Measurements from ENCODE around the gene FGD6. TPM values are rescaled to one million over a fixed set of nuclear protein-coding genes. Genes with fewer than 3 reads are reported as not detected.
A peak's percentile ranks its signal among the peaks of the same experiment; 100 is the strongest.

Gene FGD6
- 10.0 TPM for polyA plus RNA-seq (2013, experiment 1 of 2)
- 10.8 TPM for polyA plus RNA-seq (2013, experiment 2 of 2)

GRCh38 chr12:95217377-95218149 is at the start of gene FGD6, which contains the start of gene VEZT:
Gene FGD6, minus strand, starts transcription at chr12:95217467. Its CDS starts 227 bp downstream, at chr12:95217240.
Gene VEZT, plus strand, starts transcription at chr12:95217807. Its CDS starts 44 bp downstream, at chr12:95217851.
- Histone ChIP-seq H3K9me3 (ENCODE audit: insufficient read depth, low read depth, low read length) (no peaks in the 10 kb centered on the region), H3K4me3 (ENCODE audit: low read length) (peak within 1 kb of the TSS; percentile 76), H3K27ac (ENCODE audit: low read depth, low read length) (peak within 1 kb of the TSS; percentile 98), H3K9ac (ENCODE audit: low read depth, low read length) (peak within 1 kb of the TSS; percentile 98), H3K4me1 (ENCODE audit: insufficient read depth, low read length) (peaks cover 24% of the 10 kb centered on the region), H3K27me3 (ENCODE audit: insufficient read depth, low read length) (no peaks in the 10 kb centered on the region), H3K36me3 (ENCODE audit: insufficient read depth, low read length) (no peaks in the 10 kb centered on the region)
- under 1% methylated on average over 75 of the region's 75 CpGs for WGBS

GRCh38 chr12:95266254-95266653 is 49.0 kb upstream of the FGD6 start:
- H3K27me3 ChIP-seq (ENCODE audit: insufficient read depth, low read length): no peaks in the 10 kb centered on the region
- H3K4me3 ChIP-seq (ENCODE audit: low read length): no peak overlapping the region
- H3K9ac ChIP-seq (ENCODE audit: low read depth, low read length): no peak overlapping the region
- 96% methylated on average over 6 of the region's 6 CpGs for WGBS
- no peaks in the 10 kb centered on the region for H3K4me1 ChIP-seq (ENCODE audit: insufficient read depth, low read length)
- H3K27ac ChIP-seq (ENCODE audit: low read depth, low read length): no peak overlapping the region
- no peaks in the 10 kb centered on the region for H3K9me3 ChIP-seq (ENCODE audit: insufficient read depth, low read depth, low read length)
- H3K36me3 ChIP-seq (ENCODE audit: insufficient read depth, low read length): peaks cover 85% of the 10 kb centered on the region

- H3K9me3 ChIP-seq (ENCODE audit: insufficient read depth, low read depth, low read length): no peaks in the 10 kb centered on the region
- peaks cover 80% of the 10 kb centered on the region for H3K36me3 ChIP-seq (ENCODE audit: insufficient read depth, low read length)
- H3K4me1 ChIP-seq (ENCODE audit: insufficient read depth, low read length): no peaks in the 10 kb centered on the region
Observed at GRCh38 chr12:95265765-95266164, 48.5 kb upstream of the FGD6 start.

GRCh38 chr12:95262808-95263207 is 45.5 kb upstream of the FGD6 start:
- peaks cover 79% of the 10 kb centered on the region for H3K36me3 ChIP-seq (ENCODE audit: insufficient read depth, low read length)

More at GRCh38 chr12:95265765-95266164, 48.5 kb upstream of the FGD6 start:
- Histone ChIP-seq H3K27ac (ENCODE audit: low read depth, low read length) (no peak overlapping the region), H3K9ac (ENCODE audit: low read depth, low read length) (no peak overlapping the region), H3K27me3 (ENCODE audit: insufficient read depth, low read length) (no peaks in the 10 kb centered on the region), H3K4me3 (ENCODE audit: low read length) (no peak overlapping the region)
- 95% methylated on average over 2 of the region's 2 CpGs for WGBS

GRCh38 chr12:95261109-95261508 is 43.8 kb upstream of the FGD6 start:
- 98% methylated on average over 4 of the region's 4 CpGs for WGBS
- H3K27me3 ChIP-seq (ENCODE audit: insufficient read depth, low read length): no peaks in the 10 kb centered on the region
- peaks cover 72% of the 10 kb centered on the region for H3K36me3 ChIP-seq (ENCODE audit: insufficient read depth, low read length)
- no peak overlapping the region for H3K27ac ChIP-seq (ENCODE audit: low read depth, low read length)
- H3K4me1 ChIP-seq (ENCODE audit: insufficient read depth, low read length): peaks cover 21% of the 10 kb centered on the region
- H3K9ac ChIP-seq (ENCODE audit: low read depth, low read length): no peak overlapping the region
- no peak overlapping the region for H3K4me3 ChIP-seq (ENCODE audit: low read length)
- H3K9me3 ChIP-seq (ENCODE audit: insufficient read depth, low read depth, low read length): no peaks in the 10 kb centered on the region

More at GRCh38 chr12:95262808-95263207, 45.5 kb upstream of the FGD6 start:
- peaks cover 5% of the 10 kb centered on the region; the same call in 1 of the 2 replicates for H3K4me1 ChIP-seq (ENCODE audit: insufficient read depth, low read length)
- H3K27ac ChIP-seq (ENCODE audit: low read depth, low read length): no peak overlapping the region
- no peak overlapping the region for H3K9ac ChIP-seq (ENCODE audit: low read depth, low read length)
- no peaks in the 10 kb centered on the region for H3K27me3 ChIP-seq (ENCODE audit: insufficient read depth, low read length)
- 100% methylated on average over 2 of the region's 3 CpGs for WGBS
- no peaks in the 10 kb centered on the region for H3K9me3 ChIP-seq (ENCODE audit: insufficient read depth, low read depth, low read length)
- H3K4me3 ChIP-seq (ENCODE audit: low read length): no peak overlapping the region

- Histone ChIP-seq H3K9me3 (ENCODE audit: insufficient read depth, low read depth, low read length) (no peaks in the 10 kb centered on the region), H3K4me3 (ENCODE audit: low read length) (no peak overlapping the region), H3K4me1 (ENCODE audit: insufficient read depth, low read length) (peaks cover 21% of the 10 kb centered on the region), H3K36me3 (ENCODE audit: insufficient read depth, low read length) (peaks cover 73% of the 10 kb centered on the region), H3K27me3 (ENCODE audit: insufficient read depth, low read length) (no peaks in the 10 kb centered on the region), H3K27ac (ENCODE audit: low read depth, low read length) (no peak overlapping the region), H3K9ac (ENCODE audit: low read depth, low read length) (no peak overlapping the region)
- 85% methylated on average over 1 of the region's 1 CpG for WGBS
Observed at GRCh38 chr12:95259368-95259767, 42.1 kb upstream of the FGD6 start.

GRCh38 chr12:95258803-95259202 is 41.5 kb upstream of the FGD6 start:
- Histone ChIP-seq H3K9me3 (ENCODE audit: insufficient read depth, low read depth, low read length) (no peaks in the 10 kb centered on the region), H3K27me3 (ENCODE audit: insufficient read depth, low read length) (no peaks in the 10 kb centered on the region), H3K27ac (ENCODE audit: low read depth, low read length) (no peak overlapping the region), H3K4me3 (ENCODE audit: low read length) (no peak overlapping the region), H3K4me1 (ENCODE audit: insufficient read depth, low read length) (peaks cover 21% of the 10 kb centered on the region), H3K36me3 (ENCODE audit: insufficient read depth, low read length) (peaks cover 72% of the 10 kb centered on the region), H3K9ac (ENCODE audit: low read depth, low read length) (no peak overlapping the region)
- WGBS: 92% methylated on average over 1 of the region's 2 CpGs

- WGBS: 88% methylated on average over 2 of the region's 2 CpGs
- H3K27ac ChIP-seq (ENCODE audit: low read depth, low read length): peak overlapping the region; percentile 83
- no peak overlapping the region for H3K9ac ChIP-seq (ENCODE audit: low read depth, low read length)
- H3K9me3 ChIP-seq (ENCODE audit: insufficient read depth, low read depth, low read length): no peaks in the 10 kb centered on the region
- H3K27me3 ChIP-seq (ENCODE audit: insufficient read depth, low read length): no peaks in the 10 kb centered on the region
- H3K4me1 ChIP-seq (ENCODE audit: insufficient read depth, low read length): peaks cover 21% of the 10 kb centered on the region
- H3K4me3 ChIP-seq (ENCODE audit: low read length): no peak overlapping the region
- H3K36me3 ChIP-seq (ENCODE audit: insufficient read depth, low read length): peaks cover 72% of the 10 kb centered on the region
Observed at GRCh38 chr12:95258151-95258550, 40.9 kb upstream of the FGD6 start.

- H3K4me3 ChIP-seq (ENCODE audit: low read length): 0 out of 2 replicates have a peak overlapping the region, but pooled peaks have one; percentile 6
- no peak overlapping the region for H3K9ac ChIP-seq (ENCODE audit: low read depth, low read length)
- no peaks in the 10 kb centered on the region for H3K27me3 ChIP-seq (ENCODE audit: insufficient read depth, low read length)
- peaks cover 71% of the 10 kb centered on the region for H3K36me3 ChIP-seq (ENCODE audit: insufficient read depth, low read length)
- WGBS: 25% methylated on average over 2 of the region's 3 CpGs
- H3K27ac ChIP-seq (ENCODE audit: low read depth, low read length): peak overlapping the region; percentile 83
- H3K9me3 ChIP-seq (ENCODE audit: insufficient read depth, low read depth, low read length): no peaks in the 10 kb centered on the region
- H3K4me1 ChIP-seq (ENCODE audit: insufficient read depth, low read length): peaks cover 21% of the 10 kb centered on the region
Observed at GRCh38 chr12:95257541-95257940, 40.3 kb upstream of the FGD6 start.

- Histone ChIP-seq H3K4me3 (ENCODE audit: low read length) (no peak overlapping the region), H3K36me3 (ENCODE audit: insufficient read depth, low read length) (peaks cover 58% of the 10 kb centered on the region), H3K9me3 (ENCODE audit: insufficient read depth, low read depth, low read length) (no peaks in the 10 kb centered on the region)
Observed at GRCh38 chr12:95253386-95253785, 36.1 kb upstream of the FGD6 start.

GRCh38 chr12:95248604-95249360 is 31.5 kb upstream of the FGD6 start:
- no peak overlapping the region for H3K9ac ChIP-seq (ENCODE audit: low read depth, low read length)
- H3K27me3 ChIP-seq (ENCODE audit: insufficient read depth, low read length): no peaks in the 10 kb centered on the region
- no peak overlapping the region for H3K27ac ChIP-seq (ENCODE audit: low read depth, low read length)
- peaks cover 32% of the 10 kb centered on the region for H3K36me3 ChIP-seq (ENCODE audit: insufficient read depth, low read length)
- no peak overlapping the region for H3K4me3 ChIP-seq (ENCODE audit: low read length)
- H3K9me3 ChIP-seq (ENCODE audit: insufficient read depth, low read depth, low read length): no peaks in the 10 kb centered on the region
- peaks cover 10% of the 10 kb centered on the region for H3K4me1 ChIP-seq (ENCODE audit: insufficient read depth, low read length)
- 81% methylated on average over 8 of the region's 8 CpGs for WGBS

More at GRCh38 chr12:95253386-95253785, 36.1 kb upstream of the FGD6 start:
- H3K9ac ChIP-seq (ENCODE audit: low read depth, low read length): no peak overlapping the region
- peaks cover 32% of the 10 kb centered on the region for H3K4me1 ChIP-seq (ENCODE audit: insufficient read depth, low read length)
- H3K27me3 ChIP-seq (ENCODE audit: insufficient read depth, low read length): no peaks in the 10 kb centered on the region
- H3K27ac ChIP-seq (ENCODE audit: low read depth, low read length): no peak overlapping the region

Data from HUES64 (cell line).